Immature natural killer cell (primary cell): Measurements from ENCODE around the gene RPN2. TPM values are rescaled to one million over a fixed set of nuclear protein-coding genes. Genes with fewer than 3 reads are reported as not detected.

Source experiments
- DNase-seq, 3 donors: peaks; one replicate each; pipeline ENCODE4 v3.0.0; 2022; ENCODE audit warnings: mixed read lengths in 1 of 3
- H3K27ac Mint-ChIP-seq, 6 donors: one replicate each; pipeline ENCODE4 v1.8.0; 2020; ENCODE audit warnings: mixed read lengths in 6 of 6, mild to moderate bottlenecking in 5 of 6, inconsistent platforms in 4 of 6, moderate library complexity in 3 of 6
- H3K27me3 Mint-ChIP-seq, 3 donors: one replicate each; pipeline ENCODE4 v1.8.0; 2020 to 2021; ENCODE audit warnings: low read depth in 3 of 3, mild to moderate bottlenecking in 3 of 3, mixed read lengths in 3 of 3, moderate library complexity in 3 of 3, inconsistent platforms in 1 of 3
- H3K36me3 Mint-ChIP-seq, 3 donors: one replicate each; pipeline ENCODE4 v1.8.0; 2020; ENCODE audit warnings: mixed read lengths in 3 of 3, inconsistent platforms in 2 of 3, mild to moderate bottlenecking in 2 of 3
- H3K4me1 Mint-ChIP-seq, 2 donors: one replicate each; pipeline ENCODE4 v1.8.0; 2020; ENCODE audit warnings: inconsistent platforms in 2 of 2, mild to moderate bottlenecking in 2 of 2, mixed read lengths in 2 of 2, moderate library complexity in 1 of 2
- H3K4me3 Mint-ChIP-seq, 5 donors: one replicate each; pipeline ENCODE4 v1.8.0; 2020; ENCODE audit warnings: mild to moderate bottlenecking in 5 of 5, mixed read lengths in 5 of 5, inconsistent platforms in 3 of 5, moderate library complexity in 3 of 5
- H3K9me3 Mint-ChIP-seq, 6 donors: one replicate each; pipeline ENCODE4 v1.8.0; 2020; ENCODE audit warnings: mild to moderate bottlenecking in 6 of 6, mixed read lengths in 6 of 6, inconsistent platforms in 4 of 6, moderate library complexity in 3 of 6
- polyA plus RNA-seq, 3 donors: library from polyadenylated mRNA; unstranded; fragments of 300-500 nt; fragmentation: Illumina TruSeq; gene quantifications; one replicate each; pipeline ENCODE4 v1.2.3, GENCODE V29; 2021

RPN2 gene
- polyA plus RNA-seq, 3 donors from 2014 or later = 238 to 353 (median 312) TPM

DNA sequence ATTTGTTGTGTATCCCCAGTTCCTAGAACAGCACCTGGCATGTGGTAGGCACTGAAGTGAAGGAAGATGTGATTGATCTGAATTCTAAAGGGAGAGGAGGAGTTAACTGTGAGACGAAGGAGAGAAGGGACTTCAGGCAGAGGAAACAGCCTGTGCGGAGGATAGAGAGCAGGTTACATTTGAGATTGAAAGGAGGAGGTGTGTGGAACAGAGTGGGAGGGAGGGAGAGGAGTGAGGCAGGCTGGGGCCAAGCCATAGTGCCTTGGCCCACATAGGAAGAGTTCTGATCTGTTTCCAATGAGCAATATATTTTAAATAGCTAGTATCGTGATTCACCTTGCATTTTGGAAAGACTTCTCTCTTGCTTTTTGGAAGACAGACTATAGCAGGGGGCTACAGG, 14.1 kb downstream of the RPN2 start:
- Mint-ChIP-seq H3K4me3 (no peak overlapping the region), H3K9me3 (no peaks in the 10 kb centered on the region), H3K27ac (peak overlapping the region in 3 of 6 donors; percentile 31 to 73 (median 33)), H3K4me1 (peaks cover 65 to 84% of the 10 kb centered on the region in 2 donors), H3K36me3 (peaks cover 0 to 3% (median 0%) of the 10 kb centered on the region in 3 donors), H3K27me3 (peaks cover 2 to 3% (median 3%) of the 10 kb centered on the region in 3 donors)
- DNase-seq = no peak

DNA sequence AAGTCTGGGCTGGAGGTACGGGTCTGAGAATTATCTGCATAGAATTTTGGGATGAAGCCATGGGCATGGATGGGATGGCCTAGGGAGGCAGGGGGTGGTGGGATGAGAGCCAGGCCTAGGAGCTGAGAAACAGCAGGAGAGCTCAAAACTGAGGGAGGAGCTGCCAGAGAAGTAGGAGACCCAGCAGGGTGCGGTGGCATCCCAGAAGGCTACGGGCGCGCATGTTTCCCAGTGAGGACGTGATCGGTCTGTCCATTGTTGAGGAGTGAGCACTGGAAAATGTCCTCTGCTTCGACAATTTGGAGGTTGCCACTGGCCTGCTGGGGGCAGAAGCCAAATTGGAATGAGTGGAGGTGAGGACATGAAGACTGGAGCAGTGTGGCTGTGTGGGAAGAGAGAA, 14.7 kb downstream of the RPN2 start:
- Mint-ChIP-seq H3K36me3 (peaks cover 0 to 4% (median 3%) of the 10 kb centered on the region in 3 donors), H3K4me1 (peaks cover 67 to 82% of the 10 kb centered on the region in 2 donors)

DNA sequence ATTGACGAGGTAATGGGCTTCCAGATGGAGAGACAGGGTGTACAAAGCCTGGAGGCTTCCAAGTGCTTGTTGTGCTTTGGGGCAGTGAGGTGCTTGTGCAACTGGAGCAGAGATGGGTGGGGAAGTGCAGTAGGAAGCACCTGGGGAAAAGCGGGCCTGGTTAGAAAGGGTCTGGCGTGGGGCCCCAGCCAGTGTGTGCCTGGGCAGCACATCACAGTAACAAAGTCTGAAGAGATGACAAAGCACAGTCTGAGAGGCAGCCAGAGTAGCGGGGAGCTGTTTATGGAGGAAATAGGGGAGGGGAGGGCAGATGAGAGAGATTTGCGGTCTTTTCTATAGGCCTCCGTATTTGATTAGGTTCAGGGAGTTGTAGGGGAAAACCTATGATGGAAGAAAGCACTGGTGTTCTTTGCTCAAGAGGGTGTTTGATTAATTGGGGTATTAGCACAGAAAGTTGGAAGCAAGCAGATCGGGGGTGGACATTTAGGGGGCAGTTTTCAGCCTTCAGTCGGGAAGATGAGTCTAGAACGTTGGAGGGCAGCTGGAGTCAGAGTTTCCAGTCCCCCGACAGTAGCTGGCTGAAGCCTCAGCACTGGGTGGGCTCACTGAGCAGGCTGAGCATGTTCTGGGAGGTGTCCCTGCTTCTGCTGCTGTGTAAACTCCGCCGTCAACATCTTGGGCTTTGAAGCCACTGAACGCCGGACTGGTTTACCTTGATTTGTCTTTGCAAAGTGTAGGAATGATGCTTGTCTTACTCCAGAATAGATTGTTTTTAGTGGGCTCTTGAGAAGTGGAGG, 15.7 kb downstream of the RPN2 start:
- no peak for DNase-seq
- Mint-ChIP-seq H3K27ac (peak overlapping the region; percentile 12 to 71 (median 58)), H3K36me3 (peaks cover 4 to 7% (median 6%) of the 10 kb centered on the region in 3 donors), H3K27me3 (peaks cover 2 to 3% (median 3%) of the 10 kb centered on the region in 3 donors), H3K4me3 (peak overlapping the region in 1 of 5 donors; percentile 51), H3K4me1 (peaks cover 59 to 74% of the 10 kb centered on the region in 2 donors), H3K9me3 (no peaks in the 10 kb centered on the region)

More for the DNA sequence above, 14.7 kb downstream of the RPN2 start:
- H3K9me3 Mint-ChIP-seq = no peaks in the 10 kb centered on the region
- DNase-seq = no peak
- peak overlapping the region in 4 of 6 donors; percentile 60 to 73 (median 66) for H3K27ac Mint-ChIP-seq
- H3K4me3 Mint-ChIP-seq = no peak overlapping the region
- H3K27me3 Mint-ChIP-seq = peaks cover 2 to 3% (median 3%) of the 10 kb centered on the region in 3 donors

DNA sequence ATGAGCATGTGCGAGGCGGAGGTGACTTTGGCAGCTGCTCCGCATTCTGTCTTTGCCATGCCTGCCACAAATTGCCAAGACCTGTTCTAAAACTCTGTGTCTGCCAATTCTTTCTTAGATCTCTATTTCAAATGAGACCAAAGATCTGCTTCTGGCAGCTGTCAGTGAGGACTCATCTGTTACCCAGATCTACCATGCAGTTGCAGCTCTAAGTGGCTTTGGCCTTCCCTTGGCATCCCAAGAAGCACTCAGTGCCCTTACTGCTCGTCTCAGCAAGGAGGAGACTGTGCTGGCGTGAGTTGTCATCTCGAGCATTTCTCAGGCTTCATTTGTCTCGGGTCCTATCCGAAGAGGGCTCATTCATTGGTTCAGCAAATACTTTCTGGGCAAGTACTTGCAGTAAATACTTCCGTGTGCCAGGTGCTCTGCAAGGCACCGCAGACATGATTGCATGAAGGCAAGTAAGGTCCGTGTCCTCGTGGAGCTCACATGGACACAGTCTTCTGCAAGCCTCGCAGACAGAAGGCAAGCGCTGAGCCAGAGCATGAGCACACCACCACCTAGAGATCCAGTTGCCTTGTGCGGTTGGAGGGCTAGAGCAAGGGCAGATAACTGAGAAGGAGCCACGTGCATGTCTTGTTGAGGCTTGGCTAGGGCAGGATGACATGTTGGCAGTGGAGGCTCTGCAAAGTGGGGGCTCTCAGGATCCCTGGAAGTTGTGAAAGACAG, 20.0 kb downstream of the RPN2 start:
- H3K36me3 Mint-ChIP-seq = peaks cover 9 to 32% (median 9%) of the 10 kb centered on the region in 3 donors
- no peak overlapping the region for H3K4me3 Mint-ChIP-seq
- peaks cover 2 to 3% (median 2%) of the 10 kb centered on the region in 3 donors for H3K27me3 Mint-ChIP-seq
- H3K9me3 Mint-ChIP-seq = no peaks in the 10 kb centered on the region
- DNase-seq = no peak
- H3K4me1 Mint-ChIP-seq = peaks cover 32 to 49% of the 10 kb centered on the region in 2 donors
- H3K27ac Mint-ChIP-seq = no peak overlapping the region

DNA sequence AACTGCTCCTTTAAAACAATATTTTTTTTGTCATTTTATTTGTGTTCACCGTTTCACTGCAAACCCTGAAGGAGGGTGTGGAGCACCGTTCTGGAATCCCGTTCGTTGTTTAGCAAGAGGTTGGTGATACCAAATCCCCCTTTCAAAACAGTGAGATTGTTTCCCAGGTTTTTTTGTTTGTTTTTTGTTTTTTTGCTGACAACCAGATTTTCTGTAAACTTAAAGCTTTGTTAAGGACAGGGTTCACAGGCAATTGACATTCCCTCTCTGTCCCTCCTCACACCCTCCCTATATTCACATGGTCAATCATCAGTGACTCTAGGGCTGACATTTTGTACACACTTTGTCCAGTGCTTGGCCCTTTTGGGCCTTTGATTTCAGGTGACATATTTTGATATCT, 21.2 kb downstream of the RPN2 start:
- peak overlapping the region in 2 of 6 donors; percentile 46 to 53 for H3K27ac Mint-ChIP-seq

DNA sequence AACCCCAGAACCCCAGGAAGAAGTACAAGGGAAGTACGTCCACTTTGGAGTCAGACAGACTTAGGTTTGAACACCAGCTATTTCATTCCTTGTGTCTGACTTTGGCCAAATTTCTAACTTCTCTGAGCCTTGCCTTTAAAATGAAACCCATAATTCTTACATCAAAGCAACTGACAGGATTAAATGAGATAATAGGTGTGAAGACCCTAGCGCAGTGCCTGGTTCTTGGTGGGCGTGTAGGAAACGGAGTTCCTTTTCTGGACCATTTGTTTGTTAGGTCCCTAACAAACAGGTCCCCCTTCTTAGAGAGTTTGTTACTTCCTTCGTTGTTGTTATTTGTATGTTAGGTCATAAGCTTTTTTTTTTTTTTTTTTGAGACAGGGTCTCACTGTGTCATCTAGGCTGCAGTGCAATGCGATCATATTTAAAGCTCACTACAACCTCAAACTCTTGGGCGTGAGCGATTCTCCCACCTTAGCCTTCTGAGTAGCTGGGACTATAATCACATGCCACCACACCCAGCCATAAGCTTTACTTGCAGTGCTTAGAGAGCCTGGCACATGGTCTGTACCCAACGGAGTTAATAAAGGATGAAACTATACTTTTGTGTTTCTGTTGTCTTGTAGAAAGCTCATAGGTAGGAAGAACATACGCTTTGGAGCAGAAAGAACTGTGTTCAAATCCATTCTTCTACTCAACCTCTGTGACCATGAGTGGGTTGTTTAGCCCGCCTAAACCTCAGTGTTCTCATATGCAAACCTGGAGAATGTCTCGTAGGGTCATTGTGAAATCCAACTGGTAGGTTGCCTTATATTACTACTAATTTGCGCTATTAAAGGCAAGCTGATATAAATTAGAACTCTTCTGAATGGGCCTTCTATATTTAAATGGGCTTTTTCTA, 22.0 kb downstream of the RPN2 start:
- no peak overlapping the region for H3K4me3 Mint-ChIP-seq
- H3K27ac Mint-ChIP-seq = peak overlapping the region in 2 of 6 donors; percentile 46 to 53
- H3K36me3 Mint-ChIP-seq = peaks cover 9 to 48% (median 19%) of the 10 kb centered on the region in 3 donors
- H3K4me1 Mint-ChIP-seq = peaks cover 17 to 30% of the 10 kb centered on the region in 2 donors
- peaks cover 0 to 3% (median 2%) of the 10 kb centered on the region in 3 donors for H3K27me3 Mint-ChIP-seq
- H3K9me3 Mint-ChIP-seq = no peaks in the 10 kb centered on the region
- DNase-seq = no peak

More for the DNA sequence above, 21.2 kb downstream of the RPN2 start:
- H3K36me3 Mint-ChIP-seq = peaks cover 9 to 44% (median 15%) of the 10 kb centered on the region in 3 donors
- peaks cover 22 to 36% of the 10 kb centered on the region in 2 donors for H3K4me1 Mint-ChIP-seq
- no peak for DNase-seq
- H3K4me3 Mint-ChIP-seq = no peak overlapping the region
- peaks cover 0 to 3% (median 2%) of the 10 kb centered on the region in 3 donors for H3K27me3 Mint-ChIP-seq
- no peaks in the 10 kb centered on the region for H3K9me3 Mint-ChIP-seq

DNA sequence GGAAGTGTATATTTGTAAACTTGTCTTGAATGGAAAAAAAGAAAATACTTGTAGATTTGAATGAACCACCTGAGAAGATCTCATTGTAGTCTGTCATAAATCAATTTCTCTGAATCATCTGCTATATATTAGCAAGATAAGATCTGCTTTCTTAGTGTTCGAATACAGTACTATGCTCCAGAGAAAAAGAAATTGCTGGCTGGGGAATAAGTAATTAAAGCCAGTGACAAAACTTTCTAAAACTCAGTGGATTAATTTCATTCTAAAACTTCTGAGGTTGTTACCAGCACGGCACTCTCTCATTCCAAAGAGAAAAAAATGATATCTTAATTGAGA, 22.7 kb downstream of the RPN2 start:
- peak overlapping the region in 2 of 6 donors; percentile 8 to 53 for H3K27ac Mint-ChIP-seq
- H3K27me3 Mint-ChIP-seq = peaks cover 0 to 2% (median 2%) of the 10 kb centered on the region in 3 donors

DNA sequence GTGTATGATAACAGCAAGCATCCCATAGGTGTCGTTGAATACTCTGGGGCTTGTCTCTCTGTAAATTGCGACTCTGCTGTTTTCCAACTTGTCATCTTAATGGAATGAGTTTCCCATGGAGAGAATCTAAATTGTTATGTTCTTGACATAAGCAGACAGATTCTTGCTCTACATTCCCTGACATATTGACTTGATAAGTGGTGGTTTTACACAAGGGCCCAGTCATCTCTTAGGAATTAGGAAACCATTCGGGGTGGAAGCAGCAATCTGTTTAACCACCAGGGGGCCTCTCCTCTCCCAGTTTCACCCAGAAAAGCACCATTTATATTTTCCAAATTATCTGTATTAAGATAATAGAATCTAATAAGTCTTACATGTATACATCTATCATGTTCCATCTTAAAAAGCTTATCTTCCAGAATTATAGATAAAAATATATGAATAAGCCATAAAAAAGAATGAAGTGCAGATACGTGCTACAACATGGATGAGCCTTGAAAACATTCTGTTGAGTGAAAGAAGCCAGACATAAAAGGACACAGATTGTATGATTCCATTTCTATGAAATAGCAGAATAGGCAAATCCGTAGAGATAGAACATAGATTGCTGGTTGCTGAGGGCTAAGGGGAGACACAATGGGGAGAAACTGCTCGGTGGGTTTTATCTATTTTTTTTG, 23.3 kb downstream of the RPN2 start:
- DNase-seq = peak; percentile 15 to 22 (median 22)

More for the DNA sequence above, 22.7 kb downstream of the RPN2 start:
- Mint-ChIP-seq H3K36me3 (peaks cover 9 to 50% (median 21%) of the 10 kb centered on the region in 3 donors), H3K4me3 (no peak overlapping the region), H3K4me1 (peaks cover 11 to 24% of the 10 kb centered on the region in 2 donors), H3K9me3 (no peaks in the 10 kb centered on the region)
- no peak for DNase-seq

DNA sequence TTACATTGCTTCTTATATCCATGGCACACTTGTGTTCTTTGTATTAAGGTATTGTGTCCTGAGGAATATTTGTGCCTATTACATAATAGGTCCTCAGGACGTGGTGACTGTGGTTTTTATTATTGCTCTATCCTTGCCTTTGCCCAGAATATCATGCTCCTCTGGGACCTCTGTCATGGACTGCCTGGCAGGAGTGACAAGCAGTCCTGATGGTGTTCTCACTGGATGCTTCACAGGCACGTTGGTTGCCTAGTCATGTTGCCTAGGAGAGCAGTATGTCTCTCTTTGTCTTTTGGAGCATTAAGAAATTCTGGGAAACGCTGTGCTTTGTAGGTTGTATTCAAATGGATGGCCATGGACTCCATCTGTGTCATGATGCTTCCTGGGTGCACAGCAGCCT, 24.9 kb downstream of the RPN2 start:
- Mint-ChIP-seq H3K9me3 (no peaks in the 10 kb centered on the region), H3K27ac (peak overlapping the region in 1 of 6 donors; percentile 59), H3K27me3 (no peaks in the 10 kb centered on the region), H3K36me3 (peaks cover 15 to 65% (median 28%) of the 10 kb centered on the region in 3 donors), H3K4me3 (no peak overlapping the region), H3K4me1 (peaks cover 4 to 13% of the 10 kb centered on the region in 2 donors)
- no peak for DNase-seq

More for the DNA sequence above, 23.3 kb downstream of the RPN2 start:
- H3K36me3 Mint-ChIP-seq = peaks cover 9 to 56% (median 26%) of the 10 kb centered on the region in 3 donors
- no peak overlapping the region for H3K4me3 Mint-ChIP-seq
- no peaks in the 10 kb centered on the region for H3K9me3 Mint-ChIP-seq
- H3K27ac Mint-ChIP-seq = peak overlapping the region in 2 of 6 donors; percentile 8 to 53
- no peaks in the 10 kb centered on the region for H3K27me3 Mint-ChIP-seq
- peaks cover 6 to 18% of the 10 kb centered on the region in 2 donors for H3K4me1 Mint-ChIP-seq

DNA sequence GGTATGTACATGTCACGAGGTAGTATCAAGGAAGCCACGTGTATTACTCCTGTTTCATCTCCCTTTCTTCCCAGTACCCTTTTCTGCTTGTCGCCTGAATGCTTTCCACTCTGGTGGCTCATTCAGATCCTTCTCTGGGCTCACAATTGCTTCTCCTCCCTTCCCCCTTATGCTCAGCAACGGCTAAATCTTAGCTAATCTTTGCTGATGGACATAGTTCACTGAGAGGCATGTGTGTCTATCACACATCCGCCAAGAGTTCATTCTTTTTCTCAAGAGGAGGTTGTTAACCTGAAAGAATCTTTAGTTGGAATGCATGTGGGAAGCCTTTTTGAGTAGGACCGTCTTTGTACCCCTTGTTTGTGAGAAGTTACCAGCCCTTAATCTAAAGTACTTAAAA, 26.0 kb downstream of the RPN2 start:
- H3K4me3 Mint-ChIP-seq = no peak overlapping the region
- H3K9me3 Mint-ChIP-seq = no peaks in the 10 kb centered on the region
- peaks cover 4 to 13% of the 10 kb centered on the region in 2 donors for H3K4me1 Mint-ChIP-seq
- DNase-seq = no peak
- peaks cover 11 to 62% (median 28%) of the 10 kb centered on the region in 3 donors for H3K36me3 Mint-ChIP-seq
- no peaks in the 10 kb centered on the region for H3K27me3 Mint-ChIP-seq
- H3K27ac Mint-ChIP-seq = peak overlapping the region in 1 of 6 donors; percentile 20

DNA sequence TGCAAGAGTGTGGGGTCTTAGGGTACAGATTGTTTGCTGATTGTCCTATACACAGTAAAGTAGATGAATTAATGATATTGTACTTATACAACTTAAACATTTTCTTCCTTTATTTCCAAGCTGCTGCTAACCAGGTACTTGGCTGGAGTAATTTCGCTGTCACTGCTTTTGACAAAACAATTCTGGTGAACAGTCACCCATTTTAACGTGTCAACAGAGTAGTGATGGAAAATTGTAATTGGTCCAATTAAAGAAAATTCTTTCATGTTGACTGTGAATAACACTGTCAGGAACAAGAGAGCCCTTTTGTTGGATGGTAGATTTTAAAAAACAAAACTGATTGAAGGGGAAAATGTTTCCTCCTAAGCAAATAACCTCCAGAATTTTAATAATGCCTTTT, 26.7 kb downstream of the RPN2 start:
- peaks cover 4 to 13% of the 10 kb centered on the region in 2 donors for H3K4me1 Mint-ChIP-seq
- peak overlapping the region in 2 of 6 donors; percentile 26 to 37 for H3K27ac Mint-ChIP-seq
- DNase-seq = no peak
- H3K9me3 Mint-ChIP-seq = no peaks in the 10 kb centered on the region
- H3K4me3 Mint-ChIP-seq = no peak overlapping the region
- H3K27me3 Mint-ChIP-seq = no peaks in the 10 kb centered on the region
- peaks cover 11 to 55% (median 25%) of the 10 kb centered on the region in 3 donors for H3K36me3 Mint-ChIP-seq

DNA sequence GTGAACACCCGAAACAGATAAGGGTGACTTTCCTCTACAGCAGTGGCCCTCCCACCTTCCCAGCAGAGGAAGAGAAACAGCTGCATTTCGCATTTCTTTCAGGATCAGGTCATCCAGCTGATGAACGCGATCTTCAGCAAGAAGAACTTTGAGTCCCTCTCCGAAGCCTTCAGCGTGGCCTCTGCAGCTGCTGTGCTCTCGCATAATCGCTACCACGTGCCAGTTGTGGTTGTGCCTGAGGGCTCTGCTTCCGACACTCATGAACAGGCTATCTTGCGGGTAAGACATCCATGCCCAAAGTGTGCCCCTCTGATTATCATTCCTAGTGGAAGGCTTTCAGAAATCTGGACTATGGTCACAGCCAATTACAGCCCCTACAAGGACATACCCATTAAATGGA, 28.0 kb downstream of the RPN2 start:
- no peak overlapping the region for H3K4me3 Mint-ChIP-seq
- peaks cover 6 to 44% (median 24%) of the 10 kb centered on the region in 3 donors for H3K36me3 Mint-ChIP-seq
- H3K9me3 Mint-ChIP-seq = no peaks in the 10 kb centered on the region
- peaks cover 4% of the 10 kb centered on the region in 2 donors for H3K4me1 Mint-ChIP-seq
- no peaks in the 10 kb centered on the region for H3K27me3 Mint-ChIP-seq
- no peak overlapping the region for H3K27ac Mint-ChIP-seq
- no peak for DNase-seq
